GM12891 (cell line): ENCODE data around the gene CYLD.

Source experiments
- PAX5 ChIP-seq: IDR thresholded peaks from 2 replicates; pipeline ENCODE4 v1.6.1; 2011; ENCODE audit warnings: low read length, moderate library complexity, mild to moderate bottlenecking; ENCODE audit not compliant: insufficient read depth, severe bottlenecking
- POLR2A ChIP-seq: IDR thresholded peaks from 2 replicates; pipeline ENCODE4 v1.6.1; 2011; ENCODE audit warnings: low read depth, low read length, control low read depth
- POLR2AphosphoS5 ChIP-seq: IDR thresholded peaks from 2 replicates; pipeline ENCODE4 v1.6.1; 2011; ENCODE audit warnings: low read depth, low read length, control low read depth
- POU2F2 ChIP-seq: IDR thresholded peaks from 2 replicates; pipeline ENCODE4 v1.6.1; 2011; ENCODE audit warnings: low read depth, mild to moderate bottlenecking, control low read depth, low read length, moderate library complexity
- SPI1 ChIP-seq: IDR thresholded peaks from 2 replicates; pipeline ENCODE4 v1.6.1; 2011; ENCODE audit warnings: low read depth, low read length, control low read depth
- TAF1 ChIP-seq: IDR thresholded peaks from 2 replicates; pipeline ENCODE4 v1.6.1; 2011; ENCODE audit warnings: low read depth, low read length, control low read depth

- TF ChIP-seq POLR2AphosphoS5: no peak
- TF ChIP-seq PAX5: no peak
- no peak for TF ChIP-seq TAF1
- no peak for TF ChIP-seq POLR2A
- TF ChIP-seq SPI1: no peak
- TF ChIP-seq POU2F2: peak; percentile 71; the same call in 1 of the 2 replicates
Observed at GRCh38 chr16:50841081-50841886, 99.4 kb downstream of the CYLD start.
